GM18508 (cell line): ENCODE data around the gene CBX4.

Source experiments
- ATAC-seq: cut with Tn5 transposase; IDR thresholded peaks from one replicate; pipeline ENCODE4 v1.9.1; 2021; ENCODE audit warnings: moderate number of reproducible peaks; ENCODE audit not compliant: insufficient read depth, unreplicated experiment

CBX4 gene

DNA sequence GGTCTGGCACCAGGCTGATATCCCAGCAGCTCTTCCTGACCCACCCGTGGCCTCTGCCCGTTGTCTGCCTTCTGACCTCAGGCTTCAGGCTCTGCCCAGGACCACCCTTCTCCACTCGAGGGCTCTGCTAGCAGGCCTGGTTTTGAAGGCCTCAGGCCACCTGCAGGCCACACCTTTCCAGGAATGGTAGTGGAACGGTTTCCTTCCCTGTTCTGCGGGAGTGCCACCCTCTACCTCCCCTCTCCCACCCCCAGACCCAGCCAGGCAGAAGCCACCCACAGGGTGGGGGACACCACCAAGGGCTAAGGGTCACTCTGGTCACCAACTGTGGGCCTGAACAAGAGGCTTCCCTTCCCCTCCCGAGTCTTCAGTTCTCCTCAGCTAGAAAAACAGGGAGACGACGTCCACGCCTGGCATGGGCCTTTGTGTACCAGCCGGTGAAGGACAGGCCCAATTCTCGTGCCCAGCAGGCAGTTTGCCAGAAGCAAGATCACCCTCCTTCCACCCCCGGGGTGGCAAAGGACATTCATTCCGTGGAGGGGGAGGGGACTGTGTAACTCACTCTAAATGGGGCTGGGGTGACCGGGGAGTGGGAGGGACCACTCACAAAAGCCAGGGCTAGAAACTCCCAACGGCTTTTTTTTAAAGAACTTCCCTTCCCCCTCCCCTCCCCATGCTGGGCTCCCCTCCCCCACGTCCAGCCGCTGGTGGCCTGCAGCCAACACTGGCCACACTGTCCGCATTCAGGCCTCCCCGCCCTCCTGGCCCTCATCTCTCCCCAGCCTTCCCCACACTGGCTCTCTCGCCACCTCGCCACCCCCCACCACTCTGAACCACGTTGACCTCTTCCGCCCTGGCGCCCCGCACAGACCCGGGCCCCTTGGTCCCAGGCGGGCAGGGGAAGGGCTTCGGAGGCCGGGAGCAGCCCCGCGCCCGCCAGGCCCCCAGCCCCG, 7.7 kb downstream of the CBX4 start:
- no peak for ATAC-seq

DNA sequence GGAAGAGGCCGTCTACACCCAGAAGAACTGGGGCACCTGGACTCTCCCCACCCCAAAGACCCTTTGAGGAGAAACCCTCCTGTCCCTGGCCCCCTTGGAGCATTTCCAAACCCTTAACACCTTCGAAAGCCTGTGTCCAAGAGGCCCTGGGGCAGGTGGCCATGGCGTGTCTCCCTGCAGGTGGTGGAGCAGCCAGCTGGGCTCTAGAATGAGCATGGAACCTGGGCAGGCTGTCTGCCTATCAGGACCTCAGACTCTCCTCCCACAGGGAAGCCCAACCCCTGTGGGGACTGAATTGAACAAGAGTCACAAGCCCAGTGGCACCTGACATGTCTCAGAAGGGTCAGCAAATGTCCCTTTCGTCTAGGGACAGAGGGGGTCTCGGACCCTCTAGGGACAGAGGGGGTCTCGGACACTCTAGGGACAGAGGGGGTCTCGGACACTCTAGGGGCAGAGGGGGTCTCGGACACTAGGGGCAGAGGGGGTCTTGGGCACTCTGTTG, 8.4 kb downstream of the CBX4 start:
- ATAC-seq, result no peak

GRCh38 chr17:79830303-79830702, 8.9 kb downstream of the CBX4 start:
- no peak for ATAC-seq

- no peak for ATAC-seq
Observed at GRCh38 chr17:79829457-79829856, 9.8 kb downstream of the CBX4 start.

DNA sequence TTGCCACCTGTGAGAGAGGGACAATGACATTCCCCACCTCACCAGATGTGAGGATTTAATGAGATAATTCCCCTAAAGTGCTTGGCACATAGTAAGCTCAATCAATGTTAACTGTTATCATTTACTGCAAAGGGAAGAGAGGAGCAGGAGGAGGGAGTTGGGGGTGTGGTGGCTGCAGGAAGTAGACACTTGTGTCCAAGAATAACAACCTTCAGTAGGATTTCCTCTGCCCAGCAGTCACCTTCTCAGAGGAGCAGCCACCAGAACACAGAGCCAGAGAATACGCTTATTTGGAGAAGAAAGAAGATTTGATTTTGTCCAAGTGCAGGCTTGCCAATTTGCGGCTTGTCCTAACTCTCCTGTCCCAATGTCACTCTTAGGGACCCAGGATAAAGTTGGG, 10.2 kb downstream of the CBX4 start:
- no peak for ATAC-seq

DNA sequence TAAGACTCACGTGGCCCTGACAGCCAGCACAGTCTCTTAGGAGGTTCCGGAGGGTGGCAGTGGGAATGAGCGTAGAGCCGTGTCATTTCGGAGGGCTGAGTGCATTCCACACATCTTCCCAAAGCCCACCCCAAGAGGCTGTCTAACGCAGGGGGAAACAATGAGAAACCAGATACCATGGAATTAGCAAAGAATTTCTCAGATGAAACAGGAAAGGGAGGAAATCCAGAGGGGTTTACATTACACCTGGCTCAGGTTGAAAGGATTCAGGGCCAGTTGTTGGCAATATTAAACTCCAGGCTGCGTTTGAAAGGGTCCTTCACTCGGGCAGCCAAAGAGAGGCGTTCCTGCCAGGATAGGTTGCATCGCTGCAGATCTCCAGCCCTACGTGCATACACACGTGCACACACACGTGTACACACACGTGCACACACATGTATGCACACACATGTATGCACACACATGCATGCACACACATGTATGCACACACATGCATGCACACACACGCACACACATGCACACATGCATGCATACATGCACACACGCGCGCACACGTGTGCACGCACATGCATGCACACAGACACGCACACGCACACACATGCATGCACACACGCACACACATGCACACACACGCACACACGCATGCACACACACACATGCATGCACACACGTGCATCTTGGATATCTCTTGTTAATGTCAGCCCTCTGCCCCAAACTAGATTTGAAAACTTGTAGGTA, 12.2 kb downstream of the CBX4 start:
- ATAC-seq, result no peak

DNA sequence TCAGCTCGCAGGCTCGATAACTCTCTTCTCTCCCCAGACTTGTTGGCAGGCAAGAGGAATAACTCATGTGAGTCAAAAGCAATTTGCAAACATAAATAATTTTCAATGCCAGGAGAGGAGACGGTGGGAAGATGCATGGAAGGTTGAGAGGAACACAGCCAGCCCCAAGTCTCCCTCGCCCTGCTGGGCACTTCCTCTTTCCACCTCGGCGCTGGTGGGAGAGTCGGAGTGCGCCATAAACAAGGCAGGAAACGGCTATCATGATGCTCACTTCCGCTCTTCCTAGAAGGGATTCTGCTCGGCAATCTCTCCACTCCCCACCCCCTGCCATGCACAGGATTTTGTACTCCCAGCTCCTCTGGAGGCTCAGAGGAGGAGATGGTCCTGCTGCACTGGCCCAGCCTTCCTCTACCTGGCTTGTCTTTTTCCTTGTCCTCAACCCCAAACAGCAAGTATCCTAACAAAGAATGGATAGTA, 13.0 kb downstream of the CBX4 start:
- no peak for ATAC-seq

DNA sequence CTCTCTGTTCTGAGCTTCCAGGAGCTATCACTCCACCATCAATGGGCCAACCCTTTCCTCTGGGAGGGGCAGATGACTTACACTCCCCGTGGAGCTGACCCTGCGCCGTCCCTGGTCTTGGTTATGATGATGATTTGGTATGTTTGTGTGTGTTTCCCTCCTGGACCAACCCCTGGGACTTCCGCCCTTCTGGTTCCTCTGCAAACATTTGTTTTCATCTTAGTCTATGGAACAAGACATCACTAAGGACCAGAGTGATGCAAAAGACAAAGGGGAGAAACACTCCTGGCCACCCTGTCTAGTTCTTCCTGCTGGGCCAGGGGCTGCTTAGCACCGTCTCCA, 13.7 kb downstream of the CBX4 start:
- ATAC-seq, result no peak

DNA sequence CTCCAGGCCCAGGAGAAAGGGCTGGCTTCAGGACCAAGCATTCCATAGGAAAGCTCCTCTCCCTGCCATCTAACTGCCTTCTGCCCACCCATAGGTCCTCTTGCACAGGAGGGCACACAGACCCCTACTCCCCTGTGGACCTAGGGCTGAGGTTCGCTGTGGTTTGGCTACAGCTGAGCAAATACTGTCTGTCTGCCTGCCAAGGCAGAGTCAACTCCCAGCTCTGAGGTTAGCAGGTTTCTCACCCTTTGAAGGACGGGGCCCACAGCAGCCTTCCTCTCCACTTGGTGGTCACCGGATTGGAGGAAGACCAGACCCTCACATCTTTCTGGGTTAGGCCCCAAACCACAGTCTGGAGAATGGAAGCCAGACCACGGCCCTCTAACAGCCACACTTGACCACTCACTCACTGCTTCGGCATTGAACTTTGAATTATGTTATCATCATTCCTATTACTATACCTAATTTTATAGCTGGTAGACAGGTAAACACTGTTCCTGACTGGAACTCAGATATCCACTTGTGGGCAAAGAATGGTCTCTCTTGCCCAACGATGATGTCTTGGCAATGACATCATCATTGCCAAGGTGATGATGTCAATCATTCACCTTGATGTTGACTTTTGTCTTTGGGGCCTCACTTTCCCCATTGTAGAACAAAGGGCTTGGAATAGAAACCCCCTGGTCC, 14.2 kb downstream of the CBX4 start:
- ATAC-seq, result no peak

DNA sequence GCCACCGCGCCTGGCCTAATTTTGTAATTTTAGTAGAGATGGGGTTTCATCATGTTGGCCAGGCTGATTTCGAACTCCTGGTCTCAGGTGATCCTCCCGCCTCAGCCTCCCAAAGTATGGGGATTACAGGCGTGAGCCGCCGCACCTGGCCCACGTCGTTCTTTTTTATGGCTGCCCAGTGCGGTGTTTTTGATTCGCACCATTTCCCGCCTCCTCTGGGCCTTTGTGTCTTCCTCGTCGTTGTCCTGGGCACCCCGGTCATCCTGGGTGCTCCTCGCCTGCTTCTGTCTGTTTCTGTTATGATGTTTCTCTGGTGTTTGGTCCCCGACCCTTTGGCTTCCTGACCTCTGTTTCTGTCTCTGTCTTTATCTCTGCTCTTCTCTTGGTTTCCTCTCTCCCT, 15.0 kb downstream of the CBX4 start:
- ATAC-seq, result no peak

DNA sequence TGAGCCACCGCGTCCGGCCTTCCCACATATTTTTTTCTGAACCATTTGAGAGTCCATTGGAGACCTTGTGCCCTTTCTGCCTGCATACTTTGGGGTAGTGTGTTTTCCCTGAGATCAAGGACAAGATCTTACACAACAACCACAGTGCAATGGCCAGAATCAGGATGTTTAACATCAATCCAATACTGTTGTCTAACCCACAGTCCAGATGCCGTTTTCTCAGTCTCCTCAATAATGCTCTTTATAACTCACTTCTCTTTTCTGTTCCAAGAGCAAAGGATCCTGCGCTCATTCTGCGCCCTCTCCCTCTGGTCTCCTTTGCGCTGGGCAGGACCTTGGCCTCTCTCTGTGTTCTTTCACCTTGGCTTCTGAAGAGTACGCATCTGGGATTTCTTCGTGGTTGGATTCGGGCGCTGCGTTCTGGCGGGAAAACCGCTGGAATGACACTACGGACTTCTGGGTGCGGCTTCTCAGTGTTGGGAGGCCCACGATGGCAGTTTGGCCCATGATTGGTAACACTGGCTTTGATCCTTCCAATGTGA, 16.6 kb downstream of the CBX4 start:
- no peak for ATAC-seq

- no peak for ATAC-seq
Observed at GRCh38 chr17:79821331-79822095, 17.7 kb downstream of the CBX4 start.

GRCh38 chr17:79820959-79821330, 18.3 kb downstream of the CBX4 start:
- no peak for ATAC-seq

GRCh38 chr17:79819534-79820276, 19.5 kb downstream of the CBX4 start:
- no peak for ATAC-seq

GRCh38 chr17:79819085-79819484, 20.2 kb downstream of the CBX4 start:
- ATAC-seq, result no peak

- no peak for ATAC-seq
Observed at GRCh38 chr17:79818026-79818758, 21.0 kb downstream of the CBX4 start.

DNA sequence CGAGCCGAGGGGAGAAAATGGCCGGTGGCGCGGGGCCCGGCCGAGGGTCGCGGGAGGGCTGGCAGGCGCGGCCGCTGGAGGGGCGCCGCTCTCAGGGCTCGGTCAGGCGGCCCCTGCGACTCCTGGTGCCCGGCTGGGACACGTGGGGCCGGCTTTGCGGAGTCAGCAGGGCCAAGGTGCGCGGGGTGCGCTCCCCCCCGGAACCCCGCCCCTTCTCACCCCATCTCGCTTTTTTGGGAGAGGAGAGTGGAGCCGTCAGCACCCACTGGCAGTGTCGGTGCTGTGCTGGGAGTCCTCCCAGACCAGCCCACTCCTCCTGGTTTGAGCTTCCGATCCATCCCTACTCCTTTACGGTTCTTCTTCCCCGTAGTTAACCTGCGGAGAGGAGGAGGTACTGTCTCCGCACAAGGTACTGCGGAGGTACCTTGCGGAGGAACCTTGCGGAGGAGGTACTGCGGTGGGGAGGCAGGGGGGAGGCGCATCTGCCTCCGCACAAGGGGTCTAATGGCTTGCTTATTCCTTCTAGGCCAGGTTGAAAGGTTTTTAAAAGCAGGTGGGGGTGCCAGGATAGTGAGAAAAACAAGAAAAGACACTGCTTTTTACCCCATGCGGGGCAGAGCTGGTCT, 23.3 kb downstream of the CBX4 start:
- no peak for ATAC-seq
